Limb (tissue), 2 donors: Measurements from ENCODE around the gene LRRC25.

Experiments used
- DNase-seq, 2 donors: peaks; one replicate each; pipeline ENCODE4 v3.0.0-alpha.2; 2016; ENCODE audit errors: extremely low spot score in 2 of 2

The LRRC25 gene

GRCh38 chr19:18397242-18398202 is at the start of gene LRRC25:
TSS of gene LRRC25 (minus strand) at chr19:18397622. CDS start at chr19:18396963, 659 bp downstream.
- no peak for DNase-seq

GRCh38 chr19:18446811-18447359 is 49.5 kb upstream of the LRRC25 start:
- no peak for DNase-seq

DNA sequence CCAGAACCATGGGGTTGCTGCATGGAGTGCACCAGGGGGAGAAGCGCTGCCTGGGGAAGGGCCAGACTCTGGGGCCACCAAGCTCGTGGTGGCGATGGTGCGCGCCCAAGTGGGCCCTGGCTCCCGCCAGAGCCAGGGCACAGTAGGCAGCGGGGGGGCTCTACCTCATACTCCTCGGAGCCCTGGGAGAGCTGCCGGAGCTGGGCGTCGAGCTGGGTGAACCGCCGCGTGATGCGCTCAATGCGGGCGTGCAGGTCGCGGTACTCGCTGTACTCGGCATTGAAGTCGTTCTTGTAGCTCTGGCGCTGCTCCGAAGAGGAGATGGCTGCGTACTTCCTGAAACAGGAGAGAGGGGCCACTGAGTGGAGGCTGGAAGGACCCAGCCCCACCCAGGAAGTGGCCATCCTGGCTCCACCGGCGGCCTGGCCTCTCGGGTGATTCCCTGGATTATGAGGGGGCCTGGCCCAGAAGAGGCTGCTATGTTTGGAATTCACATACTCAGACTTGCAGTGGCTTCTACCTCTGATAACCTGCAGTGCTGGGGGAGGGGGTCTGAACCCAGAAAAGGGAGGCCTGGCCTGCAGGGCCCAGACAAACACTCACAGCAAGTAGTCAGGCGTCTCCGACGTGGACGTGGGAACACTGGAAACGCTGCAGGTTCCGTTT is 48.9 kb upstream of the LRRC25 start:
- no peak for DNase-seq

- no peak for DNase-seq
Measured at GRCh38 chr19:18445262-18445948, 48.0 kb upstream of the LRRC25 start.

DNA sequence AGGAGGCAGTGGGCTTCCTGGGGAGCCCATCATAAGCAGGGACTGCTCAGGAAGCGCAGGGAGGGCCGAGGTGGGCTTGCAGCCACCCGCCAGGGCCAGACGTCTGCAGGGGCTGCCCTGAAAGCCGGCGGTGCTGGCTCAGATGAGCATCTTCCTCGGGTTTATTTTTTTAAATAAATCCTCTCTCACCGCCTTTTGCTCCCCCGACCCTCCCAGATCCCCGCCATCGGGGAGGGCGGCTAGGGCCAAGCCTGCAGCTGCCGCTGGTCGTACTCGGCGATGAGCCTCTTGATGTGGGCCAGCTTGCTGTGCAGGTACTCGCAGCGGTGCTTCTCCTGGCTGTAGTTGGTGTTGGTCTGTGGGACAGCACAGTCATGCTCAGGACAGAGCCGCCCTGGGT is 47.1 kb upstream of the LRRC25 start:
- no peak for DNase-seq

GRCh38 chr19:18443831-18444230 is 46.4 kb upstream of the LRRC25 start:
- DNase-seq, result no peak

GRCh38 chr19:18443406-18443805 is 46.0 kb upstream of the LRRC25 start:
- DNase-seq, result no peak

- no peak for DNase-seq
Measured at GRCh38 chr19:18442941-18443340, 45.5 kb upstream of the LRRC25 start.

- DNase-seq, result no peak
Measured at GRCh38 chr19:18441804-18442788, 44.7 kb upstream of the LRRC25 start.

DNA sequence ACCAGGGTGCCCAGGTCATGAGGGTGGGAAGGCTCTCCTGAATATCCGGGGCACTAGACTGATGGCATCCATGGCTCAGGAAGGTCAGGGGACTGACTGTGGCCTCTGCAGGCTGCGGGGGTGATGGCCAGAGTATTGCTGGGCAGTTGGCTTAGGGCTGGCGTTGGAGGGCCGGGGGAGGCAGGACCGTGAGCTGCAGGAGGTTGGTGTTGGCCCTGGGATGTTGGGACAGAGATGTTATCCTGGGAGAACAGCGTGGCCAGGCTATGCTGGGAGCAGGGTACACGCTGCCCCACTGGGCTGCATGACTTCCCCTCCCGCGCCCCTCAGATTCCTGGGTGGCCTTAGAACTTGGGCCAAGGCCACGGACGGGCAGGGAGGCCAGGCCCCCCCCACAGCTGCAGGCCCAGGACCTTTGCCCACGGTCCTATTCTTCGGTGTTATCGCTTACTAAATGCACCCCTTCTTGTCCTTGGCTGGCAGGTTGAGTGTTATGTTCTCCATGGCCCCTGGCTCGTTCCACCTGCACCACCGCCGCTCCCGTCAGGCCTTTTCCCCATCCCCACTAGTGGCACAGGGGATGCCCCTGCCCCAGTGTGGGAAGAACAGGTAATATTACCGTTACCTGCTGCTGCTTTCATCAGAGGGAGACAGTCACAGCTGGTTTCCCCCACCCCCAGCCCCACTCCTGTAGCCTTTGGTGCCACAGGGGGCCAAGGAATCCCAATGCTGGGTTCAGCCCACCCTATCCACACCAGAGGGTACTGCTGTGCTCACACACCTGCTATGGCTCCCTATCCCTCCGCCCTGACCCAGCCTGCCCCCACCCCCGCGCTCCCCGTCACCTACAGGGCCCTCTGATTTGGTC is 43.7 kb upstream of the LRRC25 start:
- no peak for DNase-seq

GRCh38 chr19:18440415-18440877 is 43.0 kb upstream of the LRRC25 start:
- no peak for DNase-seq

- DNase-seq, result no peak
Measured at GRCh38 chr19:18439910-18440237, 42.5 kb upstream of the LRRC25 start.

GRCh38 chr19:18439025-18439909 is 41.8 kb upstream of the LRRC25 start:
- DNase-seq, result no peak

GRCh38 chr19:18438331-18439024 is 41.1 kb upstream of the LRRC25 start:
- peak; percentile 24 to 73 for DNase-seq

DNA sequence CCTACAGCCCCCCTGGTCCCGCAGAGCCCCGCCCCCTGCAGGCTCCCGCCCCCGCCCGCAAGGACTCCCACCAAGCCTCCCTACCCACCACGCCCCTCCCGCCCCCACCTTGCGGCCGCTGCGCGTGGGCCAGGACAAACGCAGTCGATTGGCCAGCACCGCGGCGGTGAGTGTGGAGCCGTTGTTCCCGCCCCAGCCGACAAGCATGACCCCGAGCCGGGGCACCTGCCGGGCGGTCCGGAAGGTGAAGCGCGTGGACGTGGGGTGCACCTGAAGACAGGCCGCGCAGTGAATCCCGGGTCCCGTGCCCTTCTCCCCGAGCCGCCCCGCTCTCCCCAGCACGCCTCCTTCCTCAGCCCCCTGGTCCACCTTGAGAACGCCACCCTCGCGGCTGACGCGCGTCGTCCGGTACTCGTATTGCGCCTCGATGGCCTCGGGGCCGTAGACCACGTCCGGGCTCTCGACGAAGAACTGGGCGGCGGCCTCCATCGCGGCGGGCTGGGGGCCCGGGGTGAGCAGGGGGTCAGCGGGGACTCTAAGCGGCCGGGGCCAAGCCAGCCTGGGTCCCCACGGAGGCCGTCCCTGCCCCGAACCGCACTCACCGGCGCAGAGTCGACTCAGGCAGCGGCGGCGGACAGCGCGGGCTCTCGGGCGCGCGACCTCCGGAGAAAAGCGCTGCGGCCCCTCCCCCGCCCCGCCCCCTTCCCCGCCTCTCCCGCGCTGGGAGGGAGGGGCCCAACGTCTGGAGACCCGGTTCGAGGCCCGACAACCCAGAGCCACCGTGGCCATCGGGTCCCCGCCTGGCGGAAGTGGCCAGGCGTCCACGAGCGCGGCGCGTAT is 40.3 kb upstream of the LRRC25 start, which contains the start of gene ISYNA1:
ISYNA1 (minus strand) TSS at position 643 of the 840 bp plus-strand sequence; CDS start at position 489, 154 bp downstream.
- peak; percentile 37 to 87 for DNase-seq

DNA sequence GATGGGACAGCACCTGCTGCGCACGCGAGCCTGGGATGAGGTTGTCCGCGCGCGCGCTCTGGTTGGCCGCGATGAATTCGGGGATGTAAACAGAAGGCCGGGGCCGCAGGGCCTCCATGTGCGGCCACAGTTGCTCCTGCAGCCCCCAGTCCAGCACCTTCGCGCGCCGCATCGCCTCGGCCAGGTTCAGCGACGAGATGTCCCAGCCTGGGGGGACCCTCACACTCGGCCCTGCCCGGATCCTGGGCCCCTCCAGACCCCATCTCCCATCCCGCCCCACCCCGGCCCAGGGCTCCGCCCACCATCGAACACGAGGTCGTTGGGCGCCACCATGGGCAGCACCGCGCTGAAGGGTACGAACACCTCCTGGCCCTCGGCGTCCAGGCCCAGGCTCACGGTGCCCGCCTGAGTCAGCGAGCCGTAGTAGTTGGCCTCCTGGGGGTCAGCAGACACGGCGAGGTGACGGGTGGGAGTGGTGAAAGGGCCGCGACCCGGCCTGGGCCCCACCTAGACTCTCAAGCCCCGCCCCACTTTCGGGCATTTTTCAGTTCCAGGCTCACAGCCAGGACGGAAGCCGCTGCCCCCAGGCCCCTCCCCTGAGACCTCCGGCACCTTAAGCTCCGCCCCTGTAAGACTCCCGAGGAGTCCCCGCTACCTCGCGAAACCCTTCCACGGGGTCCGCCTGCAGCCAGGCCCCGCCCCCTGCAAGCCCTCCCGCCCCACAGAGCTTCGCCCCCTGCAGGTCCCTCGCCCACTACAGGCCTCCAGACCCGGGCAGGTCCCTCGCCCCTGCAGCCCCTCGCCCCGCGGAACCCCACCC is 39.5 kb upstream of the LRRC25 start:
- peak; percentile 59 to 87 for DNase-seq
